Measurements from ENCODE around the gene NEAT1. TPM values are rescaled to one million over a fixed set of nuclear protein-coding genes. Genes with fewer than 3 reads are reported as not detected.

NEAT1 gene
- total RNA-seq, 1 donor from 2014 or later: 23.7 TPM

GRCh38 chr11:65421794-65422632 lies 585 bp upstream of the NEAT1 start:
- DNase-seq (ENCODE audit: low read depth in 2 of 2): peak; percentile 94 to 98

- DNase-seq (ENCODE audit: low read depth in 2 of 2): peak in 1 of 2 donors; percentile 29
These were observed 1.1 kb downstream of the NEAT1 start for GRCh38 chr11:65423516-65424204.

- DNase-seq (ENCODE audit: low read depth in 2 of 2): peak in 1 of 2 donors; percentile 50
These were observed 1.9 kb downstream of the NEAT1 start for GRCh38 chr11:65424205-65425104.

GRCh38 chr11:65425105-65425970 lies 2.7 kb downstream of the NEAT1 start:
- peak in 1 of 2 donors; percentile 67 for DNase-seq (ENCODE audit: low read depth in 2 of 2)

- peak in 1 of 2 donors; percentile 74 for DNase-seq (ENCODE audit: low read depth in 2 of 2)
These were observed 3.6 kb downstream of the NEAT1 start for GRCh38 chr11:65425971-65426838.

- DNase-seq (ENCODE audit: low read depth in 2 of 2): peak in 1 of 2 donors; percentile 54
These were observed 4.5 kb downstream of the NEAT1 start for GRCh38 chr11:65426839-65427690.

GRCh38 chr11:65427691-65428577 lies 5.3 kb downstream of the NEAT1 start:
- peak in 1 of 2 donors; percentile 75 for DNase-seq (ENCODE audit: low read depth in 2 of 2)

- DNase-seq (ENCODE audit: low read depth in 2 of 2): no peak
These were observed 6.0 kb downstream of the NEAT1 start for GRCh38 chr11:65428578-65429067.

GRCh38 chr11:65429068-65429681 lies 6.6 kb downstream of the NEAT1 start:
- peak in 1 of 2 donors; percentile 70 for DNase-seq (ENCODE audit: low read depth in 2 of 2)

GRCh38 chr11:65429724-65430405 lies 7.3 kb downstream of the NEAT1 start:
- DNase-seq (ENCODE audit: low read depth in 2 of 2): peak in 1 of 2 donors; percentile 74

- DNase-seq (ENCODE audit: low read depth in 2 of 2): peak in 1 of 2 donors; percentile 54
These were observed 8.0 kb downstream of the NEAT1 start for GRCh38 chr11:65430406-65431217.

GRCh38 chr11:65431451-65432099 lies 9.0 kb downstream of the NEAT1 start:
- DNase-seq (ENCODE audit: low read depth in 2 of 2): no peak

GRCh38 chr11:65432100-65432650 lies 9.6 kb downstream of the NEAT1 start:
- peak in 1 of 2 donors; percentile 17 for DNase-seq (ENCODE audit: low read depth in 2 of 2)

- peak in 1 of 2 donors; percentile 61 for DNase-seq (ENCODE audit: low read depth in 2 of 2)
These were observed 10.3 kb downstream of the NEAT1 start for GRCh38 chr11:65432686-65433582.

Measured in dermis microvascular lymphatic vessel endothelial cell (primary cell).